HG02623 (cell line): ENCODE results near the gene CORIN.
"Not testable (repeated sequence)": the region's sequence is repeated elsewhere in the genome, so short reads cannot be mapped to it uniquely, and the experiment has no call there.

Experiments used
- ATAC-seq: cut with Tn5 transposase; IDR thresholded peaks from one replicate; pipeline ENCODE4 v1.9.1; 2021; ENCODE audit warnings: moderate library complexity; ENCODE audit not compliant: unreplicated experiment

CORIN gene

GRCh38 chr4:47572981-47573380, 264.9 kb downstream of the CORIN start:
- no peak for ATAC-seq

- ATAC-seq, result no peak
These were observed 267.1 kb downstream of the CORIN start for GRCh38 chr4:47570816-47571215.

GRCh38 chr4:47567511-47567910, 270.4 kb downstream of the CORIN start:
- no peak for ATAC-seq

GRCh38 chr4:47566969-47567368, 270.9 kb downstream of the CORIN start:
- ATAC-seq, result no peak

GRCh38 chr4:47566566-47566965, 271.3 kb downstream of the CORIN start:
- no peak for ATAC-seq

GRCh38 chr4:47562297-47562696, 275.6 kb downstream of the CORIN start:
- ATAC-seq, result no peak

GRCh38 chr4:47561331-47561730, 276.5 kb downstream of the CORIN start:
- ATAC-seq, result no peak

GRCh38 chr4:47560682-47561081, 277.2 kb downstream of the CORIN start:
- ATAC-seq, result no peak

- ATAC-seq, result no peak
These were observed 280.6 kb downstream of the CORIN start for GRCh38 chr4:47557255-47557654.

- not testable (repeated sequence) for ATAC-seq
These were observed 281.9 kb downstream of the CORIN start for GRCh38 chr4:47555920-47556319.

- ATAC-seq, result no peak
These were observed 284.3 kb downstream of the CORIN start for GRCh38 chr4:47553329-47554125.

- no peak for ATAC-seq
These were observed 286.2 kb downstream of the CORIN start for GRCh38 chr4:47551682-47552081.

GRCh38 chr4:47550899-47551548, 286.8 kb downstream of the CORIN start:
- ATAC-seq, result no peak

- ATAC-seq, result not testable (repeated sequence)
These were observed 287.5 kb downstream of the CORIN start for GRCh38 chr4:47550357-47550756.
